ENCODE results near the gene SEC14L1.

SEC14L1 gene

DNA sequence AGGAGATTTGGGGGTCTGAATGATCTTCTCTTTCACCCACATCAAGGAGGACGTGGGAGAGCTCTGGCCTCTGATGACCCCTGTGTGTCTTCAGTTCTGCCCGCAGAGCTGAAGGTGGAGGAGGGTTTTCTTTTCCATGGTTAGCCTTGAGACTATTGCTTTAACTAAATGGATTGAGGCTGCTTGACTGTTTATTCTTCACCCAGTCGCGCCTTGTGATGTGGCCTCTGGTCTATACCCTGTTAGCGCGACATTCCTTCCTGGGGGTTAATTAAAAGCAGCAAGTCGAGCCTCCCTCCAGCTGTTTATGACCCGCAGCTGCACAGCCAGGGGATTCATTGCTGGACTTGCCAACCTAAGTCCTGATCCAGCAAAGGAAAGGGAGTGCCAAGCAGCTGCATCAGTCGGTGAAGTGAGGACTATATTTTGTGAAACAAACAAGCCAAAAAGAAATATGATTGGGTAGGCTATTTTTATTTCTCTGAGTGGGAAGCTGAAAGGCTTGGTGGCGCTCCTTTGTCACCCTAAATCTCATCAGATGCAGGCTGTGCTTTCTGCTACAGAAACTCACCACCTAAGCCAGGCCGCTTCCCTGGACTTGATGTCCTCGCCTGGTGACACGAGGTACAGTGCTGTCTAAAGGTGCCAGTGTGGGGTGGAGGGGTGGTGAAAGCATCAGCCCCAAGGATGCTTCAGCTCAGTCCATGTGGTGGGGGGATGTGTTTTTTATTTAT is 11.0 kb upstream of the SEC14L1 start:
- TF ChIP-seq, protein P1, sequence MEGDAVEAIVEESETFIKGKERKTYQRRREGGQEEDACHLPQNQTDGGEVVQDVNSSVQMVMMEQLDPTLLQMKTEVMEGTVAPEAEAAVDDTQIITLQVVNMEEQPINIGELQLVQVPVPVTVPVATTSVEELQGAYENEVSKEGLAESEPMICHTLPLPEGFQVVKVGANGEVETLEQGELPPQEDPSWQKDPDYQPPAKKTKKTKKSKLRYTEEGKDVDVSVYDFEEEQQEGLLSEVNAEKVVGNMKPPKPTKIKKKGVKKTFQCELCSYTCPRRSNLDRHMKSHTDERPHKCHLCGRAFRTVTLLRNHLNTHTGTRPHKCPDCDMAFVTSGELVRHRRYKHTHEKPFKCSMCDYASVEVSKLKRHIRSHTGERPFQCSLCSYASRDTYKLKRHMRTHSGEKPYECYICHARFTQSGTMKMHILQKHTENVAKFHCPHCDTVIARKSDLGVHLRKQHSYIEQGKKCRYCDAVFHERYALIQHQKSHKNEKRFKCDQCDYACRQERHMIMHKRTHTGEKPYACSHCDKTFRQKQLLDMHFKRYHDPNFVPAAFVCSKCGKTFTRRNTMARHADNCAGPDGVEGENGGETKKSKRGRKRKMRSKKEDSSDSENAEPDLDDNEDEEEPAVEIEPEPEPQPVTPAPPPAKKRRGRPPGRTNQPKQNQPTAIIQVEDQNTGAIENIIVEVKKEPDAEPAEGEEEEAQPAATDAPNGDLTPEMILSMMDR (IDR thresholded peaks at IDR 0.05; ENCODE audit: control extremely low read depth, extremely low read depth, low read depth, missing control alignments), result no peak
- ChIA-PET CTCF (interaction anchor here (1.2 to 1.5 kb wide), 2 partner anchors 10 to 11 kb away, joined by 3 to 6 read pairs; partner anchors contain the start of gene SEC14L1), POLR2A (interaction anchor here (0.6 kb wide), 1 partner anchor 43 kb away, joined by 7 read pairs; no protein-coding TSS in a partner anchor)
- no peak for DNase-seq (ENCODE audit: extremely low spot score)

DNA sequence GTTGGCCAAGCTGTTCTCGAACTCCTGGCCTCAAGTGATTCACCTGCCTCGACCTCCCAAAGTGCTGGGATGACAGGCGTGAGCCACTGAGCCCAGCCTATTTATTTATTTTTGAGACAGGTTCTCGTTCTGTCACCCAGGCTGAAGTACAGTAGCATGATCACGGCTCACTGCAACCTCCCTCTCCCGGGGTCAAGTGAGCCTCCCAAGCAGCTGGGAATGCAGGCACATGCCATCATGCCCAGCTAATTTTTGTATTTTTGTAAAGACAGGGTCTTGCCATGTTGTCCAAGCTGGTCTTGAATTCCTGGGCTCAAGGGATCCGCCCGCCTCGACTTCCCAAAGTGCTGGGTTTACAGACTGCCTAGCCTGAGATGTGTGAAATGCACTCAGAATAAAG is 10.2 kb upstream of the SEC14L1 start:
- no peak for DNase-seq (ENCODE audit: extremely low spot score)
- TF ChIP-seq, protein P1 (IDR thresholded peaks at IDR 0.05; ENCODE audit: control extremely low read depth, extremely low read depth, low read depth, missing control alignments), result no peak
- CTCF ChIA-PET, result interaction anchor here (1.6 kb wide), 1 partner anchor 28 kb away, joined by 3 read pairs; no protein-coding TSS in a partner anchor
- POLR2A ChIA-PET, result no interaction called here

DNA sequence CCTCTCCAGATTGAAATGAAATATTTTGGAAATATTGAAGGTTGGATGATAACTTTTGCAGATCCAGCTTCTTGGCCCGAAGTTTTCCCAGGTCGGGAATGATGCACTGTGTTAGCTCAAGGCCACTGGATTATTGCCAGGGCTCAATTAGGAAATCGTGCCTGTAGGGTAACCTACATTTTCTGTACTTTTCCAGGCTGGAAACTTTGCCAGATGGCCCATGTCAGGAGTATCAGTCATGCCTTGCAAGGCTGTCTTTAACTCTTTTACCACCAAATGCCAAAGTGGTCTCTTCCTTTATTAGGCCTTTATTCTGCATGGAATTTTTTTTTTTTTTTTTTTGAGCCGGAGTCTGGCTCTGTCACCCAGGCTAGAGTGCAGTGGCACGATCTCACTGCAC is 8.9 kb upstream of the SEC14L1 start:
- ChIA-PET CTCF (interaction anchor here (1.1 to 2.3 kb wide), 4 partner anchors 9 to 116 kb away, joined by 3 to 9 read pairs (median 4); partner anchors contain the start of gene SEC14L1), POLR2A (no interaction called here)
- TF ChIP-seq, protein P1 (IDR thresholded peaks at IDR 0.05; ENCODE audit: control extremely low read depth, extremely low read depth, low read depth, missing control alignments), result no peak
- DNase-seq (ENCODE audit: extremely low spot score), result no peak

DNA sequence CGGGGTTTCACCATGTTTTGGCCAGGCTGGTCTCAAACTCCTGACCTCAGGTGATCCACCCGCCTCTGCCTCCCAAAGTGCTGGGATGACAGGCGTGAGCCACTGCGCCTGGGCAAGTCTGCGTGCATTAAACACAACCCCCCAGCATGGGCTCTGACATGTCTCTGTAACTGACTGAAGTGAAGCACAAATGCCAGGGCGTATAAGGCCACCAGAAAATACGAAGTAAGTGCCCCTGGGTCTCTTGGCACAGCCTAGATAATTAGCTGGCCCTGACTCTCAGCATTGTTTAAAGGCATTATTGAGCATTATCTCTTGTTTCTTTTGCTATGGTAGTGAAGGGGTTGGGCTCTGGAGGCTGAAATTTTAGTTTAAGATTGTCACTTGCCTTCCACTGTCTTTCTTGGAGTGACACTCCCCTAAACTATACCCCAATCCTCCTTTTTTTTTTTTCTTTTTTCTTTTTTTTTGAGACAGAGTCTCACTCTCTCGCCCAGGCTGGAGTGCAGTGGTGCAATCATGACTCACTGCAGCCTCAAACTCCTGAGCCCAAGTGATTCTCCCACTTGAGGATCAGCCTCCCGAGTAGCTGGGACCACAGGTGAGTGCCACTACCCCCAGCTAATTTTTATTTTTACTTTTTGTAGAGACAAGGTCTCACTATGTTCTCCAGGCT is 8.2 kb upstream of the SEC14L1 start:
- no peak for DNase-seq (ENCODE audit: extremely low spot score)
- POLR2A ChIA-PET, result no interaction called here
- CTCF ChIA-PET, result interaction anchor here (1.4 to 2.3 kb wide), 2 partner anchors 8 to 45 kb away, joined by 4 to 9 read pairs; partner anchors contain the start of gene SEC14L1
- TF ChIP-seq, protein P1 (IDR thresholded peaks at IDR 0.05; ENCODE audit: control extremely low read depth, extremely low read depth, low read depth, missing control alignments), result no peak

DNA sequence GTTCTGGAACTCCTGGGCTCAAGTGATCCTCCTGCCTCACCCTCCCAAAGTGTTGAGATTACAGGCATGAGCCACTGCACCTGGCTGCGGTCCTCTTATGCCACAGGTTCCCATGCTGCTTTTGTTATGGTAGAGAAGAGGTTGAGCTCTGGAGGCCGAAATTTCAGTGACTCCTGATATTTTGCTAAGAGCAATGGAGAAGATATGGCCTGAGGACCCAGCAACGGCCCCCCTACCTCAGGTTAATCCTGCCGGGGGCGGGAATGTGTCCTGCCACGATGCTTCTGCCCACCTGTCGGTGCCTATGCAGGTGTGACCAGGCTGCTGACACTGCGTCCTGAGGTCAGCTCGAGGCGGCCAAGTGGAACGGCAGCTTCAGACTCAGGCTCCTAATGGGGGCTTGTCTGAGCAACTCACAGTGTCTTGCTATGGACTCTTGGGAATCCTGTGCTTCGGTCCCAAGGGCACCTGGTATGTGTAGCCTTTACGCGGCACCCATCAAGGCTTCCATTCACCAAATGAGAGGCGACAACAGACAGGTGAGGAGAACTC is 7.6 kb upstream of the SEC14L1 start:
- CTCF ChIA-PET, result interaction anchor here (2.3 kb wide), 1 partner anchor 46 kb away, joined by 9 read pairs; no protein-coding TSS in a partner anchor
- POLR2A ChIA-PET, result no interaction called here
- TF ChIP-seq, protein P1 (IDR thresholded peaks at IDR 0.05; ENCODE audit: control extremely low read depth, extremely low read depth, low read depth, missing control alignments), result no peak
- DNase-seq (ENCODE audit: extremely low spot score), result no peak

DNA sequence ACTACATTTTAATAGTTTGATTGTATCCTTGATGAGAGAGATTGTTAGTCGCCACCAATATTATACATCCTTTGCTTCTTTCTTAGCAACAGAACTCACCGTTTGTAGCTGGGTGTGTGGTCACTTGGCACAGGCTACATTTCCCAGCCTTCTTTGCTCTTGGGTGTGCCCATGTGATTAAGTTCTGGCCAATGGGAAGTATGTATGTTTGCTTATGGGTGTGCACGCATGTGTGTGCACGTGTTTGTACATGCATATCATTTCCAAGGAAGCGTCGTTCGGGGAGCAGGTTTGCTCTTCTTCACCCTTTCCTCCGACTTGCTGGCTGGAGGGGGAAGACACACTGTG is 4.4 kb upstream of the SEC14L1 start:
- POLR2A ChIA-PET, result no interaction called here
- TF ChIP-seq, protein P1 (IDR thresholded peaks at IDR 0.05; ENCODE audit: control extremely low read depth, extremely low read depth, low read depth, missing control alignments), result no peak
- DNase-seq (ENCODE audit: extremely low spot score), result no peak
- CTCF ChIA-PET, result no interaction called here
